Neural cell (in vitro differentiated cells): ENCODE measurements around the gene HDAC4. TPM values are rescaled to one million over a fixed set of nuclear protein-coding genes. Genes with fewer than 3 reads are reported as not detected.

Source experiments
- H2AFZ ChIP-seq: fragments of 200-600, 300-800 bp; sonication (generic), shearing (Covaris generic); 2 replicates; pipeline ENCODE4 v1.6.0; 2014; ENCODE audit warnings: low read depth, mild to moderate bottlenecking, antibody characterized with exemption, low read length, moderate library complexity
- H3F3A ChIP-seq: fragments of 200-600 bp; shearing (Covaris generic); 2 replicates; pipeline ENCODE4 v1.6.1; 2016; ENCODE audit warnings: mild to moderate bottlenecking, moderate library complexity, mixed read lengths, antibody characterized with exemption, low read length; ENCODE audit not compliant: insufficient read depth, poor library complexity, severe bottlenecking
- H3K27ac ChIP-seq: fragments of 200-600, 300-800 bp; sonication (generic), shearing (Covaris generic); 2 replicates; pipeline ENCODE4 v1.5.1; 2014; ENCODE audit warnings: mild to moderate bottlenecking, low read length, moderate library complexity
- H3K27me3 ChIP-seq: fragments of 300-800, 200-600 bp; sonication (generic), shearing (Covaris generic); 2 replicates; pipeline ENCODE4 v1.6.0; 2014; ENCODE audit warnings: mild to moderate bottlenecking, low read depth, low read length, moderate library complexity; ENCODE audit not compliant: insufficient read depth
- H3K36me3 ChIP-seq: fragments of 300-800, 200-600 bp; sonication (generic), shearing (Covaris generic); 2 replicates; pipeline ENCODE4 v1.5.1; 2014; ENCODE audit warnings: mild to moderate bottlenecking, antibody characterized with exemption, low read length, moderate library complexity; ENCODE audit not compliant: insufficient read depth
- H3K4me2 ChIP-seq: fragments of 300-800, 200-600 bp; sonication (generic), shearing (Covaris generic); 2 replicates; pipeline ENCODE4 v1.6.0; 2014; ENCODE audit warnings: mild to moderate bottlenecking, low read length
- H3K4me3 ChIP-seq: fragments of 300-800, 200-600 bp; sonication (generic), shearing (Covaris generic); 2 replicates; pipeline ENCODE4 v1.5.1; 2014; ENCODE audit warnings: mild to moderate bottlenecking, low read length, moderate library complexity
- H3K79me2 ChIP-seq: fragments of 200-600 bp; shearing (Covaris generic); replicated peaks from 2 replicates; pipeline ENCODE4 v1.6.0; 2014; ENCODE audit warnings: mild to moderate bottlenecking, low read length, moderate library complexity; ENCODE audit not compliant: insufficient read depth
- H3K9ac ChIP-seq: fragments of 300-800, 200-600 bp; sonication (generic), shearing (Covaris generic); 2 replicates; pipeline ENCODE4 v1.6.1; 2016; ENCODE audit warnings: mild to moderate bottlenecking, low read length, mixed read lengths
- H3K9me2 ChIP-seq: fragments of 200-600 bp; shearing (Covaris generic); 2 replicates; pipeline ENCODE4 v1.6.1; 2016; ENCODE audit warnings: mild to moderate bottlenecking, low read length, mixed read lengths; ENCODE audit not compliant: insufficient read depth
- H3K9me3 ChIP-seq: fragments of 200-600, 300-800 bp; sonication (generic), shearing (Covaris generic); 2 replicates; pipeline ENCODE4 v1.6.1; 2016; ENCODE audit warnings: mild to moderate bottlenecking, mixed run types, low read length, moderate library complexity, mixed read lengths
- H4K20me1 ChIP-seq: fragments of 200-600 bp; shearing (Covaris generic); 2 replicates; pipeline ENCODE4 v1.6.1; 2016; ENCODE audit warnings: mild to moderate bottlenecking, mixed run types; ENCODE audit not compliant: insufficient read depth
- CTCF ChIP-seq: fragments of 450-650 bp; IDR thresholded peaks from 2 replicates; pipeline ENCODE4 v1.5.1; 2014; ENCODE audit warnings: antibody characterized with exemption, mild to moderate bottlenecking, moderate library complexity; ENCODE audit not compliant: poor library complexity, severe bottlenecking
- EP300 ChIP-seq: fragments of 450-650 bp; conservative IDR thresholded peaks from 2 replicates; pipeline ENCODE4 v1.6.1; 2014; ENCODE audit warnings: antibody characterized with exemption, mild to moderate bottlenecking, moderate library complexity; ENCODE audit not compliant: poor library complexity, severe bottlenecking
- EZH2 ChIP-seq: fragments of 200-600, 300-800 bp; shearing (Covaris generic), sonication (generic); IDR thresholded peaks from 2 replicates; pipeline ENCODE4 v1.6.1; 2014; ENCODE audit warnings: antibody characterized with exemption, low read length, borderline replicate concordance, mild to moderate bottlenecking; ENCODE audit not compliant: insufficient read depth, poor library complexity, severe bottlenecking
- MXI1 ChIP-seq: fragments of 450-650 bp; conservative IDR thresholded peaks from 2 replicates; pipeline ENCODE4 v1.6.1; 2014; ENCODE audit warnings: antibody characterized with exemption, mild to moderate bottlenecking; ENCODE audit not compliant: poor library complexity, severe bottlenecking
- POLR2AphosphoS5 ChIP-seq: IDR thresholded peaks from 2 replicates; pipeline ENCODE4 v1.6.1; 2012
- RAD21 ChIP-seq: fragments of 450-650 bp; conservative IDR thresholded peaks from 2 replicates; pipeline ENCODE4 v1.6.1; 2014; ENCODE audit warnings: antibody characterized with exemption, mild to moderate bottlenecking, moderate library complexity
- REST ChIP-seq: IDR thresholded peaks from 2 replicates; pipeline ENCODE4 v1.6.1; 2012; ENCODE audit warnings: borderline replicate concordance
- SMC3 ChIP-seq: fragments of 450-650 bp; conservative IDR thresholded peaks from 2 replicates; pipeline ENCODE4 v1.6.1; 2014; ENCODE audit warnings: antibody characterized with exemption, mild to moderate bottlenecking, moderate library complexity; ENCODE audit not compliant: poor library complexity
- TAF1 ChIP-seq: IDR thresholded peaks from 2 replicates; pipeline ENCODE4 v1.6.1; 2012; ENCODE audit warnings: low read depth
- polyA plus RNA-seq: library from polyadenylated mRNA; depleted of rRNA; stranded (reverse); fragments of >200 nt; gene quantifications from 2 replicates; pipeline ENCODE4 v1.2.3, GENCODE V29; 2014

HDAC4 gene
- polyA plus RNA-seq, 1 donor from 2014 or later, result 3.4 TPM

GRCh38 chr2:239261796-239262483 is 138.9 kb downstream of the HDAC4 start:
- H3F3A ChIP-seq, result no peaks in the 10 kb centered on the region
- H2AFZ ChIP-seq, result no peak overlapping the region
- no peak overlapping the region for H3K9ac ChIP-seq
- no peak overlapping the region for H3K4me2 ChIP-seq
- H3K4me3 ChIP-seq, result no peak overlapping the region
- TF ChIP-seq CTCF (no peak), POLR2AphosphoS5 (no peak), SMC3 (no peak), REST (no peak), TAF1 (no peak), RAD21 (no peak), MXI1 (no peak), EP300 (no peak), EZH2 (no peak)
- H3K9me2 ChIP-seq, result no peaks in the 10 kb centered on the region
- peaks cover 4% of the 10 kb centered on the region for H3K9me3 ChIP-seq
- no peaks in the 10 kb centered on the region for H4K20me1 ChIP-seq
- no peak overlapping the region for H3K27ac ChIP-seq
- H3K36me3 ChIP-seq, result no peaks in the 10 kb centered on the region
- peaks cover 5% of the 10 kb centered on the region for H3K79me2 ChIP-seq
- no peaks in the 10 kb centered on the region for H3K27me3 ChIP-seq

GRCh38 chr2:239261356-239261755 is 139.5 kb downstream of the HDAC4 start:
- Histone ChIP-seq H3F3A (no peaks in the 10 kb centered on the region), H3K27me3 (no peaks in the 10 kb centered on the region), H2AFZ (no peak overlapping the region), H4K20me1 (no peaks in the 10 kb centered on the region), H3K9me3 (peaks cover 4% of the 10 kb centered on the region), H3K9ac (no peak overlapping the region), H3K4me3 (no peak overlapping the region), H3K36me3 (no peaks in the 10 kb centered on the region), H3K79me2 (no peaks in the 10 kb centered on the region), H3K27ac (no peak overlapping the region), H3K4me2 (no peak overlapping the region), H3K9me2 (no peaks in the 10 kb centered on the region)
- TF ChIP-seq RAD21, result no peak
- TF ChIP-seq TAF1, result no peak
- TF ChIP-seq SMC3, result no peak
- no peak for TF ChIP-seq REST
- no peak for TF ChIP-seq MXI1
